Activated CD4-positive, alpha-beta T cell treated with anti-CD3 and anti-CD28 coated beads for 4 hours (primary cell): ENCODE measurements around the gene ATR.

Experiments used
- DNase-seq, 2 donors: peaks; one replicate each; pipeline ENCODE4 v3.0.0-alpha.2; 2020

ATR gene

DNA sequence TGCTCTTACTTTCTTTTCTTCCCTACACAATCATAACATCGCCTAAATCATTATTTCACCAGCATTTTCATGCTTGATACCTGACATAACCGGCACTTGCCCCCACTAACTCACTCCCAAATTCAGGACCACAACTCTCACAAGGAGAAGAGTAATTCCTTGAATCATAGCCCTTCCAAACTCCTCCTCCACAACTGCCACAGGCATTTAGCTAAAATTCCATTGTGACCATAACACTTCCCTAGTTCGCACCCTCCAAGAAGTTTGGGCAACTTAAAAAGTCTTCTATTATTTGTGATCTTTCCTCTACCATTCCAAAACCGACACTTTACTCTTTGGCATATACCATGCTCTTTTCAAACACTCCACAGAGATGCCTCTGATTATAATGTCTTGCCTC is 71.3 kb downstream of the ATR start:
- no peak for DNase-seq

DNA sequence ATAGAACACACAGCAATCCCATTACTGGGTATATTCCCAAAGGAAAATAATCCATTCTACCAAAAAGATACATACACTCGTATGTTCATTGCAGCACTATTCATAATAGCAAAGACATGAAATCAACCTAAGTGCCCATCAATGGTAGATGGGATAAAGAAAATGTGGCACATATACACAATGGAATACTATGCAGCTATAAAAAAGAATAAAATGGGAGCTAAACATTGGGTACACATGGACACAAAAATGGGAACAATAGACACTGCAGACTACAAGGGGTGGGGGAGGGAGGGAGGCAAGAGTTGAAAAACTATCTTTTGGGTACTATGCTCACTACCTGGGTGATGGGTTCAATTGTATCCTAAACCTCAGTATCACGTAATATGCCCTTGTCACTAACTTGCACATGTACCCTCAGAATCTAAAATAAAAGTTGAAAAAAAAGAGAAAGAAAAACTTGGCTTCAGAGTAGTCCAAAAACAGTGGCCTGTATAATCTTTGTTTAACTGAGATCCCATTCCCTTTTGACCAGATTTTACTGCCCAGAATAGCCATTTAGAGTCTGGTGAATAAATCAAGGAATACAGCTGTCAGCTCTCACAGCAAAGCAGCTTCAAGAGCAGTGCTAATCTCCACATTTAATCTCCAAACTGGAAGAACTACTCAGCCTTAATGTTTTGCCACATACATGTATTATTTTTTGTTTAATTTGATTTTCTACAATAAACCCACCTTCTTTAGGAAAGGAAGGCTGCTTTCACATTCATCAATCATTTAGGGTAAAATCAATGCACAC is 76.1 kb downstream of the ATR start:
- no peak for DNase-seq

DNA sequence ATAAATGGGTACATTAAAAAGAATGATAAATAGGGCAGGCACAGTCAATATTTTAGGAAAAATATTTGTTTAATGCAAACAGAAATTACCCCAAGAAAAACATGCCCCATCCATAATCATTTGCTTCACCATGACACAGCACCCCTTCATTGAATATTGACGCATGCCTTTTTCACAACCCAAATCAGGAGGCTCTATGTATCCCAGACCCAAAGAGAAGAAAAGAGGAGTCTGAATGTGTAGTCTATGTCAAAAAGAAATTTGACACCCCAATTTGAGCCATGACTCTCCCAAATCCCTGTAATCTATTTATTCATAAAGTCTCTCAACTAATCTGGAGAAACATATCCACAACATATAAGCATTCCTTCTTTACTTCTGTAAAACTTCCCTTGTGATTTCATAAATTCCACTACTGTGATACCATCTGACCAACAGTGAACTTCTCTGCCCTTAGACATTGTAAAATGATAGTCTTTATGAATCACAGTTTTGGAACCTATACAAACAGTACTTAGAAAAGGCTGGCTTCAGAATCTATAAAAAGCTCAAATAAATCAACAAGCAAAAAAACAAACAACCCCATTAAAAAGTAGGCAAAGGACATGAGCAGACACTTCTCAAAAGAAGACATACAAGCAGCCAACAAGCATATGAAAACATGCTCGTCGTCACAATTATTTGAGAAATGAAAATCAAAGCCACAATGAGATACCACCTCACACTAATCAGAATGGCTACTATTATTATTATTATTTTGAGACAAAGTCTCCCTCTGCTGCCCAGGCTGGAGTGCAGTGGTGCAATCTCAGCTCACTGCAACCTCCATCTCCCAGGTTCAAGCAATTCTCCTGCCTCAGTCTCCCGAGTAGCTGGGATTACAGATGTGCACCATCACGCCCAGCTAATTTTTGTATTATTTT is 77.3 kb downstream of the ATR start:
- DNase-seq: no peak

DNA sequence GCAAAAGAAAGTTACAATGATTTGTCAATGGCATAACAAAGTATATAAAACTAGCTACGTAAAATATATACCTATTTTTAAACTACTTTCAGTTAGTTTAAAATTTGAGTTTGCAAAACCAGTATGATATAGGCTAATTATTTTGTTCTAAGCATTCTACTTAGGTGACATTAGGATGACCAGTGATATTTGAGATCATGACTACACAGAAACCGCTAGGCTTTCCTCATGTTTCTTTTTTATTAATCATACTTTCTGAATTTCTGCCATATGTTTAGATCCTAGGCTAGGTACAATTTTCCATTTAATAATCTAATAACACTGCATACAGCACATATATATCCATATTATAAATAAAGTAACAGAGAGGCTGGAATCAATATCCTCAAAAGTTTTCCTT is 78.3 kb downstream of the ATR start:
- no peak for DNase-seq

DNA sequence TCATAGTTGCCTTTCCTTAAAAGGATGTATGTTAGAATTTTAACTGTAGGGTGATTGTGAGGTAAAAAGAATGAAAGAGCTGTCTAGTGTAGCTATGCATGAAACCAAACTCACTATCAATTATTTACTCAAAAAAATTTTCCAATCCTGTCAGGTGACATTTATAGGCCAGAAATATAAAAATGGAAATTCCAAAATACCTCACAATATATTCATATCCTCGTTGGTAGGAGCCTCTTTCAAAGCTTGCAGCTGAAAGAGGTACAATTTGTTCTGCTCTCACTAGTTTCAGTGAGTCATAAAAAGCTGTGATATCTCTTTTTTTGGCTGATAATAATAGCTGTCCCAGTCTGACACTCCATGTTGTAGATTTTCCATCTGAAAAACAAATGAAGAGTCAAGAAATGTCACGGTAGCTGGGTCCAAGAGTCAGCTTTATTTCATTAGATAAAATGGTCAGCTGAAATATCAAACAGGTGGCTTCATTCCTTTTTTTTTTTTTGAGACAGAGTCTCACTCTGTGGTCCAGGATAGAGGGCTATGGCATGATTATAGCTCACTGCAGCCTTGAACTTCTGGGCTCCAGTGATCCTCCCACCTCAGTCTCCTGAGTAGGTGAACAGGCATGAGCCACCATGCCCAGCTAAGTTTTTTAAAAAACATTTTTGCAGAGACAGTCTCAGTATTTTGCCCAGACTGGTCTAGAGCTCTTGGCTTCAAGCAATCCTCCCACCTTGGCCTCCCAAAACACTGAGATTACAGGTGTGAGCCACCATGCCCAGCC is 79.9 kb downstream of the ATR start:
- no peak for DNase-seq

GRCh38 chr3:142497729-142498128 is 80.8 kb downstream of the ATR start:
- no peak for DNase-seq

DNA sequence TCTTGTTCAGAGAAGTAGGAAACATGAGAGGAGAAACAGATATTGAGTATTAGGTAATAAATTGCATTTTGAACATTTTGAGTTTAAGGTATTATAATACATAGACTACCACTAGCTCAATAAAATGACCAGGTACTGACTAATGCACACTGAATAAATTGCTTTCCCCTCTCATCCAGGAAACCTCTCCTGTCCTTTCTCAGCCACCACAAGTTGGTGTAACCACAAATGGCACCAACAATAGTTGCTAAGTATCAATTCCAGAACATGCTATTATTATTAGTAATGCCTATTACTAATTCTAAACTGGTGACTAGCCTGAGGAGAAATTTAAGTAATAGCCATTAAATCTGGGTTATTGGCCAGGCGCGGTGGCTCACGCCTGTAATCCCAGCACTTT is 83.4 kb downstream of the ATR start:
- no peak for DNase-seq

- no peak for DNase-seq
Measured at GRCh38 chr3:142492184-142492583, 86.3 kb downstream of the ATR start.

DNA sequence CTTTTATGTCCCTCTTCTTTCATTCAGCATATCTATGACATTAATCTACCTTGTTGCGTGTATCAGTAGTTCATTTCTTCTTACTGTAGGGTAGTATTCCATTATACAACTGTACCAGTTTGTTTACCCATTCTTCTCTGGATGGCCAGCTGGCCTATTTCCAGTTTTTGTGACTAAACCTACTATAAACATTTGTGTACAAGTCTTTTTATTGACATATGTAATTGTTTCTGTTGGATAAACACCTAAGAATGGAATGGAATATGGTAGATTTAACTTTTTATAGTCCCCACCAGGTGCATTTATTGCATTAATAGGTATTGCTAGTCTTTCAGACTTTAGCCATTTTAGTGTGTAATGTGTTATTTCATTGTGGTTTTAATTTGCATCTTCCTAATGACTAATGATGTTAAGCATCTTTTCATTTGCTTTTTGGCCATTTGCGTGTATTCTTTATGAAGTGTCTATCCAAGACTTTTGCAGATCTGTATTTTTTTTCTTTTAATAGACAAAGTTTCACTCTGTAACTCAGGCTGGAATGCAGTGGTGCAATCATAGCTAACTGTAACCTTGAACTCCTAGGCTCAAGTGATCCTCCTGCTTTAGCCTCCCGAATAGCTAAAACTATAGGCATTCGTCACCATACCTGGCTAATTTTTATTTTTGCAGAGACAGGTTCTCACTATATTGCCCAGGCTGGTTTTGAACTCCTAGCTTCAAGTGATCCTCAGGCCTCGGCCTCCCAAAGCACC is 88.8 kb downstream of the ATR start:
- no peak for DNase-seq

DNA sequence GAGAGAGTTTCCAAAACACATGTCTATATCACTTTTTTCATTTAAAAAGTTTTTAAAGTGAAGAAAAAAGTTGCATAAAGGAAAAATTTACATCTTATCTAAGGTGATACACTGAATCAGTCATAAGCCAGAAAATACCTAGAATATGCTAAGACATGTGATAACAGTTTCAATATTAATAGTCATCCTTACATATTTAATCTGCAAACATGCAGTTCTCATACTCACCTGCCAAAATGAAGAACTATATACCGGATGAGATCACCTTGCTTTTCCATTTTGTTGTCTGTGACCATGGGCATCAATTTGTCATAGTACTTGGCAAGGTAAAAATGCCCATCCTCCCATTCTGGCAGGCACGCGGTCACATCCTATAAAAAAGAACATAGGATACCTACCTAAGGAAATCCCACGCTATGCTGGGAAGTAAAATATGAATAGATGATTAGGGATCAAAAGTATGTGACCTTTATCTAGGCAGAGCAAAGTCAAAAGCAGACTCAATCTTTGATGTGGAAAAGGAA is 93.6 kb downstream of the ATR start:
- no peak for DNase-seq

DNA sequence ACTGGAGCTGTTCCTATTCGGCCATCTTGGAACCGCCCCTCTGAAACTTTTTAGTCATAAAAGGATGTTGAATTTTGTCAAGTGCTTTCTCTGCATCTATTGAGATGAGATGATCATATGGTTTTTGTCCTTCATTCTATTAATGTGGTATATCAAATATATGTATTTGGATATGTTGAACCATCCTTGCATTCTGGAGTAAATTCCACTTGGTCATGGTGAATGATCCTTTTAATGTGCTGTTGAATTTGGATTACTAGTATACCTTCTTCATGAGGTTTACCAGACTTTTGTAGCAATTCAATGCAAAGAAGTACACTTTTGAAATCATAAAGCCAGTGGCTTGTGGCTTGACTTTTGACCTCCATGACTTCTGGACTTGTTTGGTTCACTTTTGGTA is 97.3 kb downstream of the ATR start:
- no peak for DNase-seq

DNA sequence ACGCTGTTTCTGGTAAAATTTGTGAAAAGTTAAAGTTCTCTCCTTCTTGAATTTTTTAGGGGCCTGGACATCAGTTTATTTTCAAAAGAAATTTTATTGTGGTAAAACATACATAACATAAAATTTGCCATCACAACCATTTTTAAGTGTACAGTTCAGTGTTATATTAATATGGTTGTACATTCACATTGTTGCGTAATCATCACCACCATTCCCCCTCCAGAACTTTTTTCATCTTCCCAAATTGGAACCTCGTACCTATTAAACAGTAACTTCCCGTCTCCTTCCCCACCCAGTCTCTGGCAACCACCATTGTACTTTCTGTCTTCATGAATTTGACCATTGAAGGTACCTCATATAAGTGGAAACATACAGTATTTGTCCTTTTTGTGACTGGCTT is 107.7 kb downstream of the ATR start:
- DNase-seq: no peak

DNA sequence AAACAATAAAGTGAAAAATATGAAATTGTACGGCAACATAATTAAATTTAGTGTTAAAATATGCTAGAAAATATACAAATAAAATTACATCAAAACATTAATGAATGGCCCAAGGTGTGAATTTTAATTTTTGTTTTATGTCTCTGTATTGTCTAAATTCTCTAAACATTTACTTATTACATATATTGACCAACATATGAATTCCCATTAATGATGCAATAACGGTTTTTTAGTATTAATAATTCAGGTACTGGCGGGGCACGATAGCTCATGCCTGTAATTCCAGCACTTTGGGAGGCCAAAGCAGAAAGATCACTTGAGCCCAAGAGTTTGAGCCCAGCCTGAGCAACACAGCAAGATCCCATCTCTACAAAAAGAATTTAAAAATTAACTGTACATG is 110.1 kb downstream of the ATR start:
- no peak for DNase-seq

- no peak for DNase-seq
Measured at GRCh38 chr3:142467768-142468167, 110.8 kb downstream of the ATR start.

GRCh38 chr3:142460689-142461088 is 117.8 kb downstream of the ATR start:
- no peak for DNase-seq

DNA sequence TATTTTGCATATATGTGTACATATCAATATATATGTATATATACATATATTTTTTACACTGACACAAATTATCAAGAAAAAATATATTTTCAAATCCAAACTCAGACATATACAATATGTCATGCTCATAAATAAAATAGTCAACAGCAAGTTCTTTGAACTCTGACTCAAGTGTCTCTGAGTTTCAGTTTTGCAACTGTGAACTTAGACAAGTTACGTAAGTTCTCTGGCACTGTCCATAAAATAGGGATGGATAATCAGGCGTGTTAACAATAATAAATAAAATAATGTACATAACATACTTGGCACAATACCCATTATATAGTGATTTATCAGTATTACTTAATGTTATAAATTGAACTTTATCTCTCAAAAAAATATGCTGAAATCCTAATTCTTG is 118.6 kb downstream of the ATR start:
- DNase-seq: no peak

- DNase-seq: no peak
Measured at GRCh38 chr3:142459096-142459495, 119.4 kb downstream of the ATR start.

GRCh38 chr3:142450881-142451280 is 127.7 kb downstream of the ATR start:
- DNase-seq: no peak

DNA sequence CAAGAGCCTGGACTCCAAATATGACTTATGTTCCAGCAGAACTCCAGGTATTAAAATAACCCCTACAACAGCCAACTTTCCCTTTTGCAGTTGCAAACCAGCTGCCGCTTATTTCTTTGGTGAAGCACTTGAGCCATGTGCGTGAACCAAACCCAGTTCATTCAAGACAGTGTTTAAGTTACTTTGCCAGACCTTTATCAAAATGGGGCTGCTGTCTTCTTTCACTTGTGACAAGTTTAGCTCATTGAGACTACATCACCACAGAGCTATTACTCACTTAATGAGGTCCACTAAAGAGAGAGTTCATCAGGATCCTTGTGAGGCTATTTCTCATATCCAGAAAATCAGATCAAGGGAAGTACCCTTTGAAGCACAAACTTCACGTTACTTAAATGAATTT is 128.3 kb downstream of the ATR start:
- no peak for DNase-seq

DNA sequence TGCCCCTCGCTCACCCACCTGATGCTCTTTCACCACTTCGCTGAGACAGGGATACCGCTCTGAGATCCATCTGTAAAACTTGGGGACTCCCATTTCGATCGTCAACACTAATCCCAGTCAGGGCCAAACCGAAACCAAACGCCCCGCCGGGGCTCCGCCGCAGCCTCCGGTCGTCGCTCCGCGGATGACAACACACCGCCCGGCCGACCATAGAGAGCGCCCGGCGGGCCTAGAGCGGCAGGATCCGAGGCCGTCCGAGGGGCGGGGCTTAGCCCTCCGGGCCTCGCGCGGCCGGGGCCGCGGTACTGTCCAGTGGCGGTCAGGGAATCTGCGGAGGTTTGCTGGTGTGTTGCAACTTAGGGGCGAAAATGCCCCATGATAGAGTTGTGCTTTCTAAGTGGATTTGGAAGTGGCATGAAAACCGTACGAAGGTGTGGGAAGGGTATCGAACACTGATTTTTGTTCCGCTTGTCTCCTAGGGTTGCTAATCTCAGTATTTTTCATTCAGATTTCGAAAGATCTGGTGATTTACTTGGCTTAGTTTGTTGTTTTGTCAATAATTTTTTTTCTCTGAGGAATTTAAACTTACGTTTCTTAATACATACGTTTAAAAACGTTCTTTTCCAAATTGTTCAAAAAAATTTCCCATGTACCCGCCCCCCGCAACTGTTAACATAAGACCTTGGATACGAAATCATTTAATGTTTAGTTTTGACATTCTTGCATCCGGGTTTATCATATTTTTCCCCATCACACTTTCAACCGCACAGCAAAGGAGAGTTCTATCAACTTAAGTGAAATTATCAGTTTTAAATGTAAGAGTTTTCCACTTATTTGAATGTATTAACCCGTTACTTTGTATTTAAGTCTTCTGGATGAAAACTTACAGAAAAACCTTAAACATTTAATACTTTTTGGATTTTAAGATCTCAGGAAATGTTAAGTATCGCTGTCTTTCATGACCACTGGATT is 130.4 kb downstream of the ATR start, which contains the start of gene XRN1:
Gene XRN1, minus strand, starts transcription at position 186 of the 972 bp plus-strand sequence. Its CDS starts 93 bp downstream, at position 93.
- peak; percentile 91 to 95 for DNase-seq

DNA sequence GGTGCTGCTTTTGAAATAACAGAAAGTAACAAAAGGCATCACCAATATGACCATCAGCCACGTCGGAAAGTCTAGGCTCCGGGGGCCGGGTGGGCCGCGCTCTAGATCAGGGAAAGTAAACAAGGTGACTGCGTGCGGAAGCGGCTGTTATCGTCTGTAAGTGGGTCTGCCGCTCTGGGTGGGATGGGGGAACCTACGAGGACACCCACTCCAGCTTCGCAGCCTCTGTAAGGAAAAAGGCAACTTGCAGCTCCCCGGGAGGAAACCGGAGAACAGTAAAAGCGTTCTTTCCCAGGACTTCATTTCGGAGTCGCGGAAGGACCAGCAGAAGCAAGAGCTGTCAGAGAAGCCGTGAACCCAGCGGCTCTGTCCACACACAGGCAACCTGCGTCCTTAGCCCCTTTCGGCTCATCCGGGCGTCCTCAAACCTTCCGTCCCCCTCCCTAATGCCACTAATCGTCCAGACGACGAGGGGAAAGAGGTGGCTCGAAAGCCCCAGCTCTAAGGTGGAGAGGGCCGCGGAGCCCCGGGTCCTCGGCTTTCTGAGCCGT is 131.2 kb downstream of the ATR start:
- peak; percentile 31 to 42 for DNase-seq
